ENCODE data around the gene FOXJ1.

FOXJ1 gene

GRCh38 chr17:76140661-76141211 lies 309 bp downstream of the FOXJ1 start:
- DNase-seq (ENCODE audit: low read depth in 2 of 2): no peak

- no peak for DNase-seq (ENCODE audit: low read depth in 2 of 2)
These were observed 1.0 kb downstream of the FOXJ1 start for GRCh38 chr17:76139801-76140660.

- DNase-seq (ENCODE audit: low read depth in 2 of 2): no peak
These were observed 1.9 kb downstream of the FOXJ1 start for GRCh38 chr17:76138896-76139752.

GRCh38 chr17:76138234-76138895 lies 2.7 kb downstream of the FOXJ1 start:
- no peak for DNase-seq (ENCODE audit: low read depth in 2 of 2)

GRCh38 chr17:76137351-76138233 lies 3.5 kb downstream of the FOXJ1 start:
- DNase-seq (ENCODE audit: low read depth in 2 of 2): no peak

- DNase-seq (ENCODE audit: low read depth in 2 of 2): no peak
These were observed 4.1 kb downstream of the FOXJ1 start for GRCh38 chr17:76137001-76137350.

GRCh38 chr17:76136276-76137000 lies 4.6 kb downstream of the FOXJ1 start:
- DNase-seq (ENCODE audit: low read depth in 2 of 2): no peak

GRCh38 chr17:76135810-76136188 lies 5.2 kb downstream of the FOXJ1 start:
- no peak for DNase-seq (ENCODE audit: low read depth in 2 of 2)

GRCh38 chr17:76134911-76135809 lies 5.9 kb downstream of the FOXJ1 start:
- no peak for DNase-seq (ENCODE audit: low read depth in 2 of 2)

- no peak for DNase-seq (ENCODE audit: low read depth in 2 of 2)
These were observed 8.3 kb downstream of the FOXJ1 start for GRCh38 chr17:76132574-76133338.

- DNase-seq (ENCODE audit: low read depth in 2 of 2): no peak
These were observed 9.1 kb downstream of the FOXJ1 start for GRCh38 chr17:76131692-76132573.

GRCh38 chr17:76131051-76131691 lies 9.9 kb downstream of the FOXJ1 start:
- no peak for DNase-seq (ENCODE audit: low read depth in 2 of 2)

GRCh38 chr17:76130473-76130872 lies 10.6 kb downstream of the FOXJ1 start:
- no peak for DNase-seq (ENCODE audit: low read depth in 2 of 2)

- no peak for DNase-seq (ENCODE audit: low read depth in 2 of 2)
These were observed 15.1 kb downstream of the FOXJ1 start for GRCh38 chr17:76125922-76126321.

GRCh38 chr17:76125391-76125675 lies 15.7 kb downstream of the FOXJ1 start:
- no peak for DNase-seq (ENCODE audit: low read depth in 2 of 2)

GRCh38 chr17:76124582-76125390 lies 16.3 kb downstream of the FOXJ1 start:
- DNase-seq (ENCODE audit: low read depth in 2 of 2): no peak

Data from stimulated activated CD4-positive, alpha-beta T cell treated with anti-CD3 and anti-CD28 coated beads, Interleukin-4, amount 100 ng/mL, for 48 hours (primary cell).